Mesenchymal stem cell (in vitro differentiated cells and primary cell): ENCODE data around the gene TTC7B.

Experiments used
- DNase-seq: peaks from one replicate; pipeline ENCODE4 v3.0.0-alpha.2; 2013
- H2AFZ ChIP-seq: one replicate; pipeline ENCODE4 v1.6.1; 2013; ENCODE audit warnings: low read depth, mild to moderate bottlenecking, control low read depth, inconsistent platforms, low read length, moderate library complexity
- H2AK5ac ChIP-seq: 2 replicates; pipeline ENCODE4 v1.6.1; 2013; ENCODE audit warnings: low read length, moderate library complexity, mild to moderate bottlenecking, inconsistent platforms; ENCODE audit not compliant: severe bottlenecking
- H2BK120ac ChIP-seq: one replicate; pipeline ENCODE4 v1.6.1; 2013; ENCODE audit warnings: low read depth, mild to moderate bottlenecking, inconsistent platforms, low read length, moderate library complexity
- H2BK12ac ChIP-seq, 2 experiments: one replicate each; pipeline ENCODE4 v1.6.1; 2013; ENCODE audit warnings: inconsistent platforms in 2 of 2, low read length in 2 of 2, mild to moderate bottlenecking in 2 of 2, moderate library complexity in 2 of 2, control low read depth in 1 of 2
- H2BK15ac ChIP-seq: one replicate; pipeline ENCODE4 v1.6.1; 2013; ENCODE audit warnings: mild to moderate bottlenecking, low read depth, inconsistent platforms; ENCODE audit not compliant: poor library complexity, severe bottlenecking
- H2BK5ac ChIP-seq: 2 replicates; pipeline ENCODE4 v1.6.1; 2013; ENCODE audit warnings: low read depth, mild to moderate bottlenecking, low read length, control low read depth, inconsistent platforms; ENCODE audit not compliant: poor library complexity, severe bottlenecking
- H3K14ac ChIP-seq, 2 experiments: one replicate each; pipeline ENCODE4 v1.6.1; 2013; ENCODE audit warnings: inconsistent platforms in 2 of 2, low read length in 2 of 2, control low read depth in 1 of 2, mild to moderate bottlenecking in 1 of 2, moderate library complexity in 1 of 2
- H3K18ac ChIP-seq, 2 experiments: one replicate each; pipeline ENCODE4 v1.6.1; 2013; ENCODE audit warnings: inconsistent platforms in 2 of 2, low read length in 2 of 2, control low read depth in 1 of 2, low read depth in 1 of 2, mild to moderate bottlenecking in 1 of 2
- H3K23ac ChIP-seq, 2 experiments: one replicate each; pipeline ENCODE4 v1.6.1; 2013; ENCODE audit warnings: inconsistent platforms in 2 of 2, low read length in 2 of 2, mild to moderate bottlenecking in 2 of 2, moderate library complexity in 2 of 2, control low read depth in 1 of 2
- H3K27ac ChIP-seq: 2 replicates; pipeline ENCODE4 v1.5.1; 2013; ENCODE audit warnings: mild to moderate bottlenecking, moderate library complexity, low read length, control low read depth, inconsistent platforms; ENCODE audit not compliant: poor library complexity, severe bottlenecking
- H3K27me3 ChIP-seq, 2 experiments: 2 replicates each; pipeline versions ENCODE4 v1.6.1 to v1.7.0; 2013; ENCODE audit warnings: low read length in 2 of 2, mild to moderate bottlenecking in 2 of 2, moderate library complexity in 2 of 2, control low read depth in 1 of 2, inconsistent platforms in 1 of 2; ENCODE audit not compliant: control insufficient read depth in 1 of 2, insufficient read depth in 1 of 2
- H3K36me3 ChIP-seq, 2 experiments: 2 replicates each; pipeline versions ENCODE4 v1.6.1 to v1.7.0; 2013; ENCODE audit warnings: low read length in 2 of 2, control low read depth in 1 of 2, inconsistent platforms in 1 of 2, low read depth in 1 of 2, mild to moderate bottlenecking in 1 of 2; ENCODE audit not compliant: insufficient read depth in 2 of 2, control insufficient read depth in 1 of 2
- H3K4ac ChIP-seq, 2 experiments: one replicate each; pipeline ENCODE4 v1.6.1; 2013; ENCODE audit warnings: inconsistent platforms in 2 of 2, low read length in 2 of 2, mild to moderate bottlenecking in 2 of 2, moderate library complexity in 2 of 2, control low read depth in 1 of 2, low read depth in 1 of 2
- H3K4me1 ChIP-seq: 2 replicates; pipeline ENCODE4 v1.6.1; 2013; ENCODE audit warnings: low read depth, low read length, control low read depth; ENCODE audit not compliant: control insufficient read depth, insufficient read depth
- H3K4me2 ChIP-seq: 2 replicates; pipeline ENCODE4 v1.6.1; 2013; ENCODE audit warnings: low read length, mild to moderate bottlenecking, inconsistent platforms; ENCODE audit not compliant: poor library complexity, severe bottlenecking
- H3K4me3 ChIP-seq, 2 experiments: 2 replicates each; pipeline versions ENCODE4 v1.5.1 to v1.7.0; 2013; ENCODE audit warnings: low read length in 2 of 2, mild to moderate bottlenecking in 2 of 2, control low read depth in 1 of 2, low read depth in 1 of 2; ENCODE audit not compliant: insufficient read depth in 1 of 2
- H3K79me1 ChIP-seq: replicated peaks from 2 replicates; pipeline ENCODE4 v1.6.1; 2013; ENCODE audit warnings: mild to moderate bottlenecking, control low read depth, low read length, inconsistent platforms; ENCODE audit not compliant: poor library complexity, severe bottlenecking
- H3K9ac ChIP-seq: 2 replicates; pipeline ENCODE4 v1.7.0; 2013; ENCODE audit warnings: mild to moderate bottlenecking, low read length, moderate library complexity
- H3K9me3 ChIP-seq: 2 replicates; pipeline ENCODE4 v1.7.0; 2013; ENCODE audit warnings: mild to moderate bottlenecking, low read length; ENCODE audit not compliant: control insufficient read depth
- H4K8ac ChIP-seq: one replicate; pipeline ENCODE4 v1.6.1; 2013; ENCODE audit warnings: inconsistent platforms, mild to moderate bottlenecking, low read length, moderate library complexity
- H4K91ac ChIP-seq: one replicate; pipeline ENCODE4 v1.6.1; 2013; ENCODE audit warnings: mild to moderate bottlenecking, low read length, inconsistent platforms
- WGBS: methylation state at CpG from one replicate; pipeline ENCODE4 v1.1.7; 2013; ENCODE audit warnings: mixed read lengths; 5-methylcytosine and 5-hydroxymethylcytosine counted together

The TTC7B gene

DNA sequence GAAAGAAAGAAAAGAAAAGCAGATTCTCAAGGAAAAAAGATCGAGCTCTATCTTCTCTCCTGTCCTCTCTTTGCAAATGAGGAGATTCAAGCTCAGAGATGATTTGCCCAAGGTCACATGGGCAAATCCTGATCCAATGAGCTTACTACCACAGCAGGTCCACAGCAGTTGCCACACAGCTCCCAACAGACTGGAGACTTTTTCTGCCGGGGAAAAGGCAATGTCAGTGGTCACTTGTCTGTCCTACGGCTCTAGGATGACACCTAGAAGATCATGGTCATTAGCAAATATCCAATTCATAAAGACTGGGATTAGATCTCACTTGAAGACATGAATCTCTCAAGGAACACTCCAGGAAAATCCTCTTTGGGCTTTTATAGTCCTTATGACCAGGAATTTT lies 58.8 kb downstream of the TTC7B start:
- Histone ChIP-seq H3K79me1 (peaks cover 8% of the 10 kb centered on the region), H2BK120ac (no peak overlapping the region), H3K14ac (no peak overlapping the region), H4K91ac (no peak overlapping the region), H3K23ac (no peak overlapping the region), H3K9ac (no peak overlapping the region), H2BK12ac (no peak overlapping the region), H2BK5ac (no peak overlapping the region), H2BK15ac (no peak overlapping the region), H3K27ac (no peak overlapping the region), H3K4me3 (peak overlapping the region in 1 of 2 experiments; percentile 75), H3K18ac (no peak overlapping the region), H3K4me1 (peaks cover 4% of the 10 kb centered on the region), H3K9me3 (peaks cover 1% of the 10 kb centered on the region), H2AFZ (no peak overlapping the region), H3K4ac (no peak overlapping the region), H4K8ac (no peak overlapping the region), H3K4me2 (no peak overlapping the region), H3K27me3 (no peaks in the 10 kb centered on the region), H3K36me3 (no peaks in the 10 kb centered on the region), H2AK5ac (no peak overlapping the region)
- WGBS = 91% methylated on average over 3 of the region's 3 CpGs
- peak; percentile 5 for DNase-seq

DNA sequence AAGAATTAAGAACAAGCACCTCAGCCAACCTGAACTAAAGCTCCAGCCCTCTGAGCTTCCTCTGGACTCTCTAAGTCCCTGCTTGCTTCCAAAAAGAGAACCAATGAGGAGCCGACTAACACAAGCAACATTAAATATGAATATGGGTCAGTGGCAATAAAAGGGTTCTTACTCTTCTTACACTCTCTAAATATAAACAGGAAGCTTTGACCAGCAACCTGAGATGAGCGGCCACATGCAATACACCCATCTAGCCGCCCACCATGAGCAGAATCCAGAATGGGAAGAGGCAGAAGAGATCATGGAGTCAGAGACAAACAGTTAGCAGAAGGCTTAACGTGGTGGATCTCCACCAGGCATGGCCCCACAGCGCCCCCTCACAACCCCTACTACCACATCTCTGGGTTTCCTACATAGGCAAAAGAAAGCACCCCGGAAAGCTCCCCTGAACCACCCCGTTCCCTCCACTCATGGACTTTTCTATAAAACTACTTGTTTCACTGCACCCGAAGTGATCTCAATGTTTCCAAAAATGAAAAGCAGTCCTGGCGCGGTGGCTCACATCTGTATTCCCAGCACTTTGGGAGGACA lies 59.4 kb downstream of the TTC7B start:
- Histone ChIP-seq H3K18ac (no peak overlapping the region), H3K14ac (no peak overlapping the region), H3K27ac (no peak overlapping the region), H4K91ac (no peak overlapping the region), H2BK12ac (no peak overlapping the region), H3K79me1 (peaks cover 8% of the 10 kb centered on the region), H3K4me2 (no peak overlapping the region), H2BK120ac (no peak overlapping the region), H2BK5ac (no peak overlapping the region), H2AFZ (no peak overlapping the region), H4K8ac (no peak overlapping the region), H3K36me3 (no peaks in the 10 kb centered on the region), H3K9me3 (no peaks in the 10 kb centered on the region), H3K27me3 (no peaks in the 10 kb centered on the region), H2BK15ac (no peak overlapping the region), H3K4me3 (no peak overlapping the region), H3K23ac (no peak overlapping the region), H3K9ac (no peak overlapping the region), H3K4me1 (peaks cover 4% of the 10 kb centered on the region), H2AK5ac (no peak overlapping the region), H3K4ac (no peak overlapping the region)
- DNase-seq = no peak
- 89% methylated on average over 9 of the region's 10 CpGs for WGBS

DNA sequence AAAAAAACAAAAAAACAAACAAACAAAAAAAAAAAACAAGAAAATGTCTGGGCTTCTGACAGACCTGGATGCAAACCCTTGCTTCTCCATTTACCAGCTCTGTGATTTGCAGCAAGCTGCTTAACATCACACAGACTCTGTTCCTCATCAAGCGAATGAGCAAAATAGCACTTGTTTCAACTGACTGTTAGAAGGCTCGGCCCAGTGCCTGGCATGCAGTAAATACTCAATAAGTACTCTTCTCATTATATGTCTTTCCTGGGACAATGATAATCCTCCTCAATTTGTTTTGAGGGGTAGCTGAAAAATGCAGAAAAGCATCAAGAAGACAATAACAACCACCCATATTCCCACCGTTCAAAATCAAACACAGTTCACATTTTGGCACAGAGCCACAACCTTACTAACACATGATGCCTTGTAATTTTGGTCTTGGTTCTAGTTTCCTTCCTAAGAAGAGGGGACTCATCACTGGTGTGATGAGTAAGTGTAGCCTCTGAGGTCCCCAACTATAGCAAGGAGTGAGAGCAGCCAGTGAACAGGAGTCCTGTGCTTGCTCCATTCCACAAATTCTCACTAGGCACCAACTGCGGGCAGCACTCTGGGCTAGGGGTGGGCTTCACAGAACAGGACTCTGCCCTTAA lies 60.4 kb downstream of the TTC7B start:
- no peak overlapping the region for H3K4me3 ChIP-seq
- no peak overlapping the region for H2BK12ac ChIP-seq
- H3K4me2 ChIP-seq = no peak overlapping the region
- H2BK5ac ChIP-seq = no peak overlapping the region
- no peak overlapping the region for H2AFZ ChIP-seq
- H4K8ac ChIP-seq = no peak overlapping the region
- peaks cover 11% of the 10 kb centered on the region for H3K79me1 ChIP-seq
- no peak overlapping the region for H3K14ac ChIP-seq
- no peak for DNase-seq
- no peak overlapping the region for H3K9ac ChIP-seq
- no peaks in the 10 kb centered on the region for H3K36me3 ChIP-seq
- no peak overlapping the region for H3K4ac ChIP-seq
- WGBS = 93% methylated on average over 2 of the region's 4 CpGs
- H3K18ac ChIP-seq = no peak overlapping the region
- H2BK15ac ChIP-seq = no peak overlapping the region
- no peaks in the 10 kb centered on the region for H3K9me3 ChIP-seq
- H2AK5ac ChIP-seq = no peak overlapping the region
- H4K91ac ChIP-seq = no peak overlapping the region
- H3K4me1 ChIP-seq = peaks cover 4% of the 10 kb centered on the region
- H3K23ac ChIP-seq = no peak overlapping the region
- H3K27ac ChIP-seq = no peak overlapping the region
- no peak overlapping the region for H2BK120ac ChIP-seq
- H3K27me3 ChIP-seq = no peaks in the 10 kb centered on the region

DNA sequence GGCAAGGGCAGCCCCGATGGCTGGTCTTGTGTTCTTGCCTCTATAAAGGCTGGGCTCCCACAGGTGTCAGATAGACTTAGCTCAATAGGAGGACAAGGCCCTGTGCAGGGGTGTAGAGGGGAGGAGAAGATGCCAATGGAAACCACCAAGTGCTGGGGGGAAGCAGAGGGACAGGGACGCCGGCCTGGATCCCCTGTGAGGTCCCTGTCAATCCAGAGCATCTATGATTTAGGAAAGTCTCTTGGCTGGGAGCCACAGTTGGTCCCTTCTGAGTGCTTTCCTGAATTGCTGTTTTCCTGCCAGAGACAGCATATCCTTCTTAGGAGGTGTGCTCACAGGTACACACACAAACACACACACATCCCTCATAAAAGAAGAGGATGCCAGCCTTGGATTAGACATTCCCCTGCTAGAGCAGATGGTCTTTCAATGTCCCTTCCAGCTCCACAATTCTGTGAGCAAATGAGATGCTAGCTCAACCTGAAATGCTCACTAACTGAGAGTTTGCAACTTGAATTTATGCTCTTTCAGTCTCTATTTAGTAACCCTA lies 62.7 kb downstream of the TTC7B start:
- Histone ChIP-seq H3K36me3 (no peaks in the 10 kb centered on the region), H3K27me3 (no peaks in the 10 kb centered on the region), H4K8ac (no peak overlapping the region), H3K4me3 (no peak overlapping the region), H3K18ac (no peak overlapping the region), H3K79me1 (peaks cover 9% of the 10 kb centered on the region), H3K14ac (no peak overlapping the region), H3K27ac (no peak overlapping the region), H2BK120ac (no peak overlapping the region), H2BK5ac (no peak overlapping the region), H3K4ac (no peak overlapping the region), H3K23ac (no peak overlapping the region), H3K9ac (no peak overlapping the region), H2BK12ac (no peak overlapping the region), H2AFZ (no peak overlapping the region), H4K91ac (no peak overlapping the region), H3K4me1 (no peaks in the 10 kb centered on the region), H3K4me2 (no peak overlapping the region), H3K9me3 (peaks cover 9% of the 10 kb centered on the region), H2AK5ac (no peak overlapping the region), H2BK15ac (no peak overlapping the region)
- WGBS = 96% methylated on average over 3 of the region's 3 CpGs
- no peak for DNase-seq
